GM19438 (cell line): Measurements from ENCODE around the gene INIP.

Experiments used
- ATAC-seq: cut with Tn5 transposase; IDR thresholded peaks from one replicate; pipeline ENCODE4 v1.9.1; 2021; ENCODE audit warnings: low read depth; ENCODE audit not compliant: unreplicated experiment

The INIP gene, protein sequence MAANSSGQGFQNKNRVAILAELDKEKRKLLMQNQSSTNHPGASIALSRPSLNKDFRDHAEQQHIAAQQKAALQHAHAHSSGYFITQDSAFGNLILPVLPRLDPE

DNA sequence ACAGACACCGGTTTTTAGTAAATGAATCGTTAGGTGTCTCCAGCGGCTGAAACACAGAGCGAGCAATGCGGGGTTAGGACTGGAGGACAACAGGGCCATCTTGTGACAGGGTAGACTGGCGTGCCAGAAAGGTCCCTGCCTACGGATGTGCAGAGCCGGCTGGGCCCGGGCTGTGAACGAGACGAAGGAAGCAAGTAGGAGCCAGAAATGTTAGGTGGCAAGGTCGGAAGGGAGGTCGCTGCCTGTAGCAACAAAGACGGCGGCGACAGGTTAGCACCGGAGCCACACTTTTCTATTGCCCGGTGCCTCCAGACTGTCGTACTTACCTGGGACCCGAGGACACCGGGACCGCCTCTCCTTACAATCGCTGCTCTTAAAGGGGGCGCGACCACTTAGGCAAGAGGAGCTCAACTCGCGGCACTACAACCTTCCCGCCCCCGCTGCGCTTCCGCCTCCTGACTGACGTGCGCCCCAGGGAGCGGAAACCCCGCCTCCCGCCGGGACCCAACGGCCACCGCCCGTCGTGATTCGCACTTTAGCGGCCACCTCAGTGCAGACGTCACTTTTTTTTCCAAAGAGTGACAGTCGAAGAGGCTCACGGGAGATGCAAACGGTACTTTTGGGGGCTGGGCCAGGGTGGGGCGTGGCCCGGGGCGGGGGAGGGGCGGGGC is at the start of gene INIP:
Gene INIP (minus strand): TSS at position 457 of the 671 bp plus-strand sequence. CDS start 1,632 bp downstream, outside the sequence.
- ATAC-seq = peak; percentile 93

DNA sequence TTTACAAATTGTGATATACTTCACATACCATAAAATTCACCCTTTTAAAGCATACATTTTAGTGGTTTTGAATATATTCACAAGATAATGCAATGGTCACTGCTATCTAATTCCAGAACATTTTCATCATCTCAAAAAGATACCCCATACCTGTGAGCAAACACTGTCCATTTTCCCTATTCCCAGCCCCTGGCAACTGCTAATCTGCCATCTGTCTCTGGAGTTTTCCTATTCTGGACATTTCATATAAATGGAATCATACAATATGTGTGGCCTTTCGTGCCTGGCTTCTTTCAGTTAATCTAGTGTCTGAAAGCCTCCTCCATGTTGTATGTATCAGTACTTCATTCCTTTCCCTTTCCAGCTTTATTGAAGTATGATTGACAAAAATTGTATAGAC is 47.4 kb upstream of the INIP start:
- ATAC-seq = no peak

DNA sequence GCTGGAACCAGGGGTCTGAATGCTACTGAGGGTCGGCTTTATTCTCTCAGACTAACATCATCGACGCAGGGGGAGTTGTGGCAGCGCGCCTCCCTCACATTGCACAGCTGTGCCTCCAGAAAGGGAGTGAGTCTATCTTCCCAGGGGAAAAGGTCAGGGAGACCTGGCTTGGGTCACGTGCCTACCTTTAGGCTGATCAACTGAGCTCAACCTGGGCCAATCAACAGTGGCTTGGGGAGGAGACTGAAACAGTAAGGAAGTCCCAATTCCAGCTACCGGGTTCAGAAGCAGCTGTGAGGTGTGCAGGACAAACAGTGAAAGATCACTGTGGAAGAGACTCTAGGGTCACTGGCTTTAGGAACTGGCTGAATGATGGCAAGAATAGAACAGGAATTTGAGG is 46.9 kb upstream of the INIP start:
- ATAC-seq = no peak

DNA sequence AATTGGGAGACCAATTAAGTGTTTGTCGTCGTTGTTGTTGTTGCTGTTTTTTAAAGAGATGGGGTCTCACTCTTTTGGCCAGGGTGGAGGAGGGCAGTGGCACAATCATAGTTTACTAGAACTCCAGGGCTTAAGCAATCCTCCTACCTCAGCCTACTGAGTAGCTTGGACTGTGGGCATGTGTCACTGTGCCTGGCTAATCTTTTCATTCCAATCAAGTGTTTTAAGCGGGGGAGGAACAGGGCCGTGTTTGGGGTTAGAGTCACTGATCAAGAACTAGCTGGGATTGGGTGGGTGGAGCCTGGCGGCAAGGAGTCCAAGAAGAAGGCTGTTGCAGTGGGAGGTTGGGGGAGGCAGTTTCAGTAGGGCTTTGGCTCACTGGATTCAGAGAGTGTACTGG is 46.4 kb upstream of the INIP start:
- no peak for ATAC-seq

DNA sequence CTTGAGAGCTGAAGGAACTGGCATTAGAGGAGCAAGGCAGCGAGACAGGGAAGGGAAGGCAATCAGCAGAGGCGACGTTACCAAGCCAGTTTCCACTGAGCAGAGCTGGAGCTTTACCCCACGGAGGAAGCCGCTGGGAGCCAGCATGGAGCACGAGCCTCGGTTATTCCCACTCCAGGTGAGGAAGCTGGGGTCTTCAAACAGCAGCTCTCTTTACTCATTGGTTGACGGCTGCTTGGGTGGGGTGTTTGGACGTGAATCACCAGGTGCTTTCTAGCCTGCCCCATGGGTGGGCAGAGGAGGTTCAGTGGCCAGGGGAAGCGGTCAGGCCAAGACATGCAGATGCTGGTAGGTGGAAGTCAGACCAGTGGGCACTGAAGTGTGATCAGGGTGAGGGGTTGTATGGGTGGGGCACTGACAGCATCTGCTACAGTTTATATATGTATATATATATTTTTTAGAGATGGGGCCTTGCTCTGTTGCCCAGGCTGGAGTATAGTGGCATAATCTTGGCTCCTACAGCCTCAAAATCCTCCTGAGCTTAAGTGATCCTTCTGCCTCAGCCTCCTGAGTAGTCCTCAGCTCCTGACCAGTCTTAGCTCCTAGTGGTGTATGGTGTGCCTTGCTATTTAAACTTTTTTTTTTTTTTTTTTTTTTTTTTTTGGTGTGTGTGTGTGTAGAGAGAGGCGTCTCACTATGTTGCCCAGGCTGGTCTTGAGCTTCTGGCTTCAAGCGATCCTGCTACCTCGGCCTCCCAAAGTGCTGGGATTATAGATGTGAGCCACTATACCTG is 45.0 kb upstream of the INIP start:
- no peak for ATAC-seq

DNA sequence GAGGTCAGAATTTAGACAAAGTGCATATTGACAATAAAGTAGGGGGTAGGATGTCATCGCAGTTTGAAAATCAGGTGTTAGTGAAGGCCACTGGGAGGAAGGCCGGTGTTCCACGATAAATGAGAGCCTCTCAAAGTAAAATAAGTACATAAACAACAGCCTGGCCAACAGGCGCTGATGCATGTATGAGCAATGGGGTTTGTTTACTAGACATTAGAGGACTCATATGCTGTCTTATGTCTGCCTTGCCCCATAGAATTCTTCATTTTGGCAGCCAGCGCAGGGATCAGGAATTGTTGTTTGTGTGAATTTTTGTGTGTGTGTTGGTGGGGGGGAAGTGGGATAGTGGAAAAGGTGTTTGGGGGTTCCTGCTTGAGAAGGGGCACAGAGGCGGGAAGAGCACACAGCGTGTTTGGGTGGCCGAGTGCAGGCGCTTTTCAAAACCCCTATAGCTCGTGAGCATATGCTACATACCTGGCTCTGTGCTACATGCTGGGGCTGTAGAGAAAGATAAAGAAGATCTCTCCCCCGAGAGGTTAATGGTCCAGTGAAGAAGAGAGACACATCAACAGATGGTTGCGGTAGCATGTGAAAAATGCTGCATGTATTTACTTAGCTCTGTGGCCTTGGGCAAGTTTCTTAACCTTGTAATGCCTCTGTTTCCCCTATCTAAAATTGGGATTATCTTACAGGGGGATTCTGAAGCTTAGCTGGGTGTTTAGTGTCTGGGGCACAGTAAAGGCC is 44.2 kb upstream of the INIP start:
- ATAC-seq = no peak

DNA sequence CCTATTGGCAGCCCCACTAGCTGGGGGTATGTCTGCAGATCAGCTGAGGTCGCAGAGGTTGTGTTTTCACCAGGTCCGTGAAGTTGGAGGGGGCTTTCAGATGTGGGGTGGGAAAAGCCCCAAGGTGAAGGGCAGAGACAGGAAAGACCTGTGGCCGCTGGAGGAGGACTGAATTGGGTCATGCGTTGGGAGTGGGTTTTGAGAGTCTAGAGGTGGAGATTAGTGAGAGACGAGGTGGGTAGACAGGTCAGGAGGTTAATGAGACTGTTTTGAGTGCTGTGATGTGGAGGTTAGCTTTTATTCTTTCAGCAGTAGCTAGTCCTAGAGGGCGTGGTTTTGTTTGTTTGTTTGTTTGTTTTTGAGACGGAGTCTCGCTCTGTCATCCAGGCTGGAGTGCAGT is 42.9 kb upstream of the INIP start:
- no peak for ATAC-seq

DNA sequence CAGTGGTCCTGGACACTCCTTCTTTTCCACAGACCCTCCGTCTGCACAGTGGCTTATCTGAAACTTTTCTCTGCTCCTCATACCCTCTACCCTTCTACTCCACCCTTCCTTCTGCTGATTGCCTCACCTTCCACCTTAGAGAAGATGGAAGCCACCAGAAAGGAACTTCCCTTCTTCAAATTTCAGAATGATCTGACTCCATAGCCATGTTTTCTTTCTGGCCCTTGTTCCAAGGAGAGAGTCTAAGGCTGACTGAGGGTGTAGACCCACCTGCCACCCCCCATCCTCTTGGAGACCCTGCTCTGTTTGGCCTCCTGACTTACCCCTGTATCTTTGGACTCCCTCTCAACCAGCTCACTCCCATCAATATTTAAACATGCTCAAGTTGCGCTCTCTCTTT is 40.0 kb upstream of the INIP start:
- no peak for ATAC-seq

DNA sequence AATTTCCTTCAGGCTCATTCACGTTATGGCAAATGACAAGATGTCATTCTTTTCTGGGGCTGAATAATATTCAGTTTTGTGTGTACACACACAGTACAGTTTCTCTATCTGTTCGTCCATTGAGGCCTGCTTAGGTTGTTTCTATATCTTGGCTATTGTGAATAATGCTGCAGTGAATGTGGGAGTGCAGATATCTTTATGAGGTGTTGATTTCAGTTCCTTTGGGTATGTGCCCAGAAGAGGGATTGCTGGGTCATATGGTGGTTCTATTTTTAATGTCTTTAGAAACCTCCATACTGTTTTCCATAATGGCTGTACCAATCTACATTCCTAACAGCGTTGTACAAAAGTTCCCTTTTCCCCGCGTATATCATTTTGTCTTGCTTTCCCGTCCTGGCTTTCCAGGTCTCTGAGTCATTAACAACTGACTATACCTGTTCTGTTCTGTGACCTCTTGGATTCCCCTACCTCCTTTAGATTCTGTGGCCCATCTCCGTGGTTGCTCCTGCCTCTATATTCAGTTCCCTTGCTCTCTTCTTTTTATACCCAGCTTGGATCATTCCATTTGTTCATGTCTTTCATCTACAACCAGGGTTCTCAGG is 39.5 kb upstream of the INIP start:
- no peak for ATAC-seq

DNA sequence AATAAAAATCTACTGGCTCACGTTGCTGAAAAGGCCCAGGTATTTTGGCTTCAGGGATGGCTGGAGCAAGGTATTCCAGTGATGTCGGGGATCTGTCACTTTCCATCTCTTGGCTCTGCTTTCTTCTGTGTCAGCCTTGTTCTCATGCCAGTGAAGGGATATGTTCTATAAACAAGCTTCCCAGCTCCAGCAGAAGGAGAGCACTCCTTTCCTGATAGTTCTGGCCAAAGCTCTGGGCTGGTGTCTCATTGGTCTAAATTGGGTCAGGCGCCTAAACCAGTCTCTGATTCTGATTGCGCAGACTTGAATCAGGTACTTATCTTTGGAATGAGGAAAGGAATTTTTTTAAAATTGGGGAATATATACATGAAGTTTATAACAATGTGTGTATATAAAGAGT is 37.8 kb upstream of the INIP start:
- no peak for ATAC-seq

DNA sequence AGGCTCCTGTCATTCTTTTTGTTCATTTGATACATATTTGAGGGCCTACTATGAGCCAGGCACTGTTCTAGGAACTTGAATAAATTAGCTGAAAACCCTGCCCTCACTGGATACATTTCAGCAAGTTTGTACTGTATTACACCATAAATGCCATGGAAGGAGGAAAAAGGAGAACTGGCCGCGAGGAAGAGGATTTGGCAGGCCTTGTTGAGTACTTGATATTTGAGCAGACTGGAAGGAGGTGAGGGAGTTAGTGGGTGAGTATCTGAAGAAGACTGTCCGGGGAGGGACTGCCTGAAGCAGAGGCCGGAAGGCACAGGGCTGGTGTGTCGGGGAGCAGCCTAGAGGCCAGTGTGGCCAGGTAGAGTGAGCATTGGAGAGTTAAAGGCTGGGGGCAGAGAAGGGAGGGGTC is 37.1 kb upstream of the INIP start:
- ATAC-seq = no peak

DNA sequence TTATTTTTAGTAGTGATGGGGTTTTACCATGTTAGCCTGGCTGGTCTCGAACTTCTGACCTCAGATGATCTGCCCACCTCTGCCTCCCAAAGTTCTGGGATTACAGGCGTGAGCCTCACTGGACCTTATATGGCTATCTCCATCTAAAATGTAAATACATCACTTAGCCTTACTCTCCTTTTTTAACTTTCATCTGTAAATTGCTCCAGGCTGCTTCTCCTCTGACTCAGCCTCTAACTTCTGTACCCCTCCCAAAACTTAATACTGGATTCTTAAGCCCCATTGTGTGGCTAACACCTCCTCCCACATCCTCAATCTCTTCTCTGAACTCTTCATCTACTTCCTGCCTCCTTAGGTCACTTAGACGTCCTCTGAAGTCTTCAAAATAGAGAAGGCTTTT is 36.7 kb upstream of the INIP start:
- no peak for ATAC-seq

DNA sequence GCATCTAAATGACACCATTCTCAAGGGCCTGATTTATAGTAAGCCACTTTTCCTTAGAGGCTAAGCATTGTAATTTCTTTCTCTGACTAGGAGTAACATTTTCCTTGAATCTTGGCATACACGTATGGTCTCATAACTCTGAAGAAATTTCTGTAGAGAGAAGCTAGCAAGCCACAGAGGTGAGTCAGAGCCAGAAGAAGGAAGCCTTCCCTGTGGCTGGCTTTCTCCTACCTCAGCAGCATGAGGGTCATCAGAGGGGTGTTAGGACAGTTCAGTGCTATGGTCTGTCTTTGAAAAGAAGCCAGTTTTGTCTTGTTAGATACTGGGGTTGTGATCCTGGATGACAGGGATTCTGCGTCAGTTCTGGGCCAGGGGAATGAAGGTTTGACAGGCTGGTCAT is 35.8 kb upstream of the INIP start:
- no peak for ATAC-seq

DNA sequence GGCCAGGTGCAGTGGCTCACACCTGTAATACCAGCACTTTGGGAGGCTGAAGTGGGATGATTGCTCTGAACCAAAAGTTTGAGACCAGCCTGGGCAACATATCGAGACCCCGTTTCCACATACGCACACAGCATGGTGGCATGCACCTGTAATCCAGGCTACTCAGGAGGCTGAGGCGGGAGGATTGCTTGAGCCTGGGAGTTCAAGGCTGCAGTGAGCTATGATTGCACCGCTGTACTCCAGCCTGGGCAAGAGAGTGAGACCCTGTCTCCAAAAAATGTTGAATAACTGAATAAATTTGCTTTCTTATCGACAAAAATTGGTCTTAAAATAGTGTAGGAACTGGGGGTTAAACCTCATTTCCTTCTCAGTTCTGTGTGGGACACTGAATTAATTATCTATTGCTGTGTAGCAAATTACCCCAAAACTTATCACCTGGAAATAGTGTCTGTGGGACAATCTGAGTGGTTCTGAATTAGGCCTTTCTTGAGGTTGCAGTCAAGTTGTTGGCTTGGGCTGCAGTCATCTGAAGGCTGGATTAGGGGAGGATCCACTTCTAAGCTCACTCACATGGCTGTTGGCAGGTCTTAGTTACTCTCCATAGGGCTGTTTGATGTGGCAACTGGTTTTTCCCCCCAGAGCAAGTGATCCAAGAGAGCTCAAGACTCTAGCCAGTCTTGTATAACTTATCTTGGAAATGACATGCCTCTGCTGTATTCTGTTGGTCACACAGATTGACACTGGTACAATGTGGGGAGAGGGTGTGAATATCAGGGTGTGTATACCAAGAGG is 34.6 kb upstream of the INIP start:
- ATAC-seq = no peak

DNA sequence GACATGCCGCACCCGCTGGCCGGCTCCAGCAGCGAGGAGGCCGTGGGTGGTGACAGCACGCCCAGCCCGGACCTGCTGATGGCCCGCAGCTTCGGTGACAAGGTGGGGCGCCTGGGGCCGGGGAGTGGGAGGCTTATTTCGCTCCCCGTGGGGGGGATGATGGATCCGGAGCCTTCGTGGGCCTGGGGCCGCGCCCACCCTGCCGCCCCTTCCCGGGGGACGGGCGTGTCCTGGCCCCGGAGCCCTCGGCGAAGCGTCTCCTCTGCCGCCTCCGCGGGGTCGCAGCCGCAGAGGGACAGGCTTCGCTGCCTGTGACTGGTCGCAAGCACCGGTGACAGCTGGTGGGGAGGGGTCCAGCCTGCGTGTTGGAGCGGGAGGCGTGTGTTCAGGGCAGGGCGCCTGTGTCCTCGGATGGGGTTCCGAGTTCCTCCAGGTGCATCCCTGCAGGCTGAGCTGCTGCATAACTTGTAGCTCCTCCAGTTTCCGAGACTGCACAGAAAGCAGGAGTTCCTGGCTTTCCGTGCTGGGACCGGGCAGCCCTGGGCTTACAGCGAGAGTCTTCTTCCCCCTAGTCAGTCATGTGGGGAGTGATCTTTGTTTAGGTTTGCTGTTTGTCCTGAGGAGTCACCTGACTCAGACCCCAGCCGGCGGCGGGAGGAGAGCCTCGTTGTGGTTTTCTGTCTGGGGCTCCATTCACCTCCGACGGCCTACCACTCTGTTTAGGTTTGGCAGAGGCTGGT is 33.3 kb upstream of the INIP start:
- peak; percentile 50 for ATAC-seq

DNA sequence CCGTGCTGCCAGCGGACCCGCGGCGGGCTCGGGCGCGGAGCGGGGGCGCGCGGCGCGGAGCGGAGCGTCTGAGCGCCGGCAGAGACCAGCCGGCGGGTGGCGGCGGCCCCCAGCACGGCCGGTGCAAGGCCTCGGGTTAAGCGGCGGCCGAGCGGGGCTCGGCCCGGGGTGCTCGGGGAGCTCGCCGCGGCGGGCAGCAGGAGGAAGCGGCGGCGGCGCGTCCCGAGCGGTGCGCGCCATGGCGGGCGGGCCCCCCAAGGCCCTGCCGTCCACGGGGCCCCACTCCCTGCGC is 32.8 kb upstream of the INIP start:
- peak; percentile 34 for ATAC-seq

DNA sequence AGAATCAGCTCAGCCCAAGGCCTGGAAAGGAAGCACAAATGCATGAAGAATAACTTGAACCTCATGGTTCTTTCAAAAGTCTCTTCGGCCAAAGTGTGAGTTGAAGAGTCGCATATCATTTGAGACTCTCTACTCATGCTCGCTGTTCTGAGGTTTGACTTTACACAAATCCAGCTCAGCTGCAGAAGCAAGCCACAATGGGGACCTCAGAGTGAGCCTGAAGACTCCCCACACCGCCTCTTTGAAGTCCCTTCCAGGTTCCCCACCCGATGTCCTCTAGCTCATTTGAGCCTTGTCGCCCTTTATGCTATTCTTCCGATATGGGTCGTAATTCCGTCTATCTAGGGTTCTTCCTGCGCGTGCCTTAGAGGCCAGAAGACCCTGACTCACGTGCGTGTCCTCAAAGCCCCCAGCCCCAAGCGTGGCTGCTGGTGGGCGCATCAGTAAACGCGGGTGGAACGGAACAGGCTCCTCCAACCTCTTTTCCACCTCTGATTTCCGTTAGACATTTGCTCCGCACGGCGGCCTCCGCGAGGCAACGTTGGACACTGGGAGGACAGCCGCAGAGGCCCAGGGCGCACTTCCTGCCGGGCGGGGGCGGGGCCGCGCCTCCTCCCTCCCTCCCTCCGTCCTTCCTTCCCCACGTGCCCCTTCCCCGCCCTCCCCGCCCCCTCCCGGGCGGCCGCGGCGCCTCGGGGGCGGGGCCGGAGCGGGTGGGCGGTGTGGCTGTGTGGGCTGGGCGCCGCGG is 32.3 kb upstream of the INIP start, which contains the start of gene SNX30:
Gene SNX30 (plus strand): TSS at position 745 of the 748 bp plus-strand sequence. CDS start 242 bp downstream, outside the sequence.
- ATAC-seq = peak; percentile 74

DNA sequence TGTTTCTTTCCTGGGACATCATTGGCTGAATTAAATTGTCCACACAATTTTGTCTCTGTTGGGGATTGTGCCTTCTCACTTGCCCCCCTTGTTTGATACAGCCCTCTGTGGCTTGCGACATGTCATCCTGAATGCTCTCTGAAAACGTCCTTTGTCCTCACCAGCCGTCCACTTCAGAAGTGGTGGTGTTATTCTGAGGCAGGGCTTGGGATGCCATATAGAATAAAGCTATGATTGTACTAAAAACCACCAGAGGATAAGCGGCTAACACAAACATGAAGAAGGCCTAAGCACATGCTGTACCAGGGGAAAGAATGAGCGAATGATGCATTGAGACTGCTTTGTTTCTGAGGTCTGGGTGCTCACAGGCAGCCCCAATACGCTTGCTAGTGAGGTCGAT is 29.2 kb upstream of the INIP start:
- ATAC-seq = no peak

DNA sequence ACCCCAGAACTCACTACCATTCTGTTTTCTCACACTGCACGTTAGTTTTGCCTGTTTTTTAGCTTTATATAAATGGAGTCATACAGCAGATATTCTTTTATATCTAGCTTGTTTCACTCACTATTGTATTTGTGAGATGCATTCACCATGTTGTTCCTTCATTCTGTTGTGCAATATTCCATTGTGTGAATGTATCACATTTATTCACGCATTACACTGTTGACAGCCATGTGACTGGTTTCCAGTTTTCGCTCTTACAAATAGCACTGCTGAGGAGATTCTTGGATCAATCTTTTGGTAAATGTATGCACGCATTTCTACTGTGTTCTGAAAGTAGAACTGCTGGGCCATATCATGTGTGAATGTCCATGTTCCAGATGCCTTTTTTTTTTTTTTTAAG is 26.3 kb upstream of the INIP start:
- ATAC-seq = no peak
